GM13977 (cell line): ENCODE measurements around the gene EIF2B1.
"Not testable (repeated sequence)": the region's sequence is repeated elsewhere in the genome, so short reads cannot be mapped to it uniquely, and the experiment has no call there.

ENCODE experiments used
- DNase-seq: peaks from one replicate; pipeline ENCODE4 v3.0.0; 2012; ENCODE audit warnings: low spot score
- CTCF ChIP-seq: IDR thresholded peaks from 2 replicates; pipeline ENCODE4 v1.5.1; 2012; ENCODE audit warnings: mild to moderate bottlenecking, control low read depth; ENCODE audit not compliant: insufficient read depth; ENCODE audit errors: extremely low read depth, missing control alignments
- in situ Hi-C: fragments of 300-500 bp; cut with MboI; formaldehyde crosslinking; loops from one replicate; pipeline ENCODE4 v1.12.0; 2022; ENCODE audit warnings: low sequenced_read_pairs, low pct_unique_long_range_greater_than_20kb, mixed read lengths, inconsistent platforms; ENCODE audit not compliant: unreplicated experiment

The EIF2B1 gene

GRCh38 chr12:123597100-123597499 is 36.4 kb downstream of the EIF2B1 start:
- no peak for TF ChIP-seq CTCF
- DNase-seq = no peak
- in situ Hi-C loops = no loop called here

- in situ Hi-C loops = no loop called here
- no peak for TF ChIP-seq CTCF
- no peak for DNase-seq
Measured at GRCh38 chr12:123595729-123596128, 37.8 kb downstream of the EIF2B1 start.

DNA sequence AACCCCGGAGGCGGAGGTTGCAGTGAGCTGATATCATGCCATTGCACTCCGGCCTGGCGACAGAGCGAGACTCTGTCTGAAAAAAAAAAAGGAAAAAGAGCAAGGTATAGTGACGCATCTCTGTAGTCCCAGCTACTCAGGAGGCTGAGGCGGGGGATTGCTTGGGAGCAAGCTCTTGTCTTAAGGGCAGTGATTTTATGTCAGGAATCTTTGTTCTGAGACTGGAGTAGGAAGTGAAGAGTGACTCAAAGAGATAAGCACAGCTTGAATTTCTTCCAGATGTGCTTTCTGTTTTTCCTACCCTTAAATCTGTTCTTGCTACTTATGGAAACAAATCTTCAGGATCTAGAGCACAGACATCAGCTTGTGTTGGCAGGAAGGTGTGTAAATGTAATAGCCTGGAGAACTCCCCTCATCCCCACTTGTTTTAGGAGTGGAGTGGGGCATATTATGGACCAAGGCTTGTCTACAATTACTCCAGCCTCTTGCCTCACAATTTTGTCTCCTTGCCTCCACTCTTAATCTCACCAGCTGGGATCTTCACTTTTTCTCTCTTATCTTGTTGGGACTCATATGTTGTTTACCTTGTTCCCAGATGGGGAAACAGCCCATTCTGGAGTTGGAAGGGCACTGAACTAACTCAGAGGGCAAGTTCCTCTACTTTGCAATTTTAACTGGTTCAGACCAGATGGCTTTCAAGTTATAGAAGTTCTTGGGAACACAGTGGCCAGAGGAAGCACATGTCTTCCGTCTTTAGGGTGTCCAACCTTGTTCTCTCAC is 41.6 kb downstream of the EIF2B1 start:
- in situ Hi-C loops = no loop called here
- TF ChIP-seq CTCF = no peak
- no peak for DNase-seq

GRCh38 chr12:123580772-123581171 is 52.7 kb downstream of the EIF2B1 start:
- in situ Hi-C loops = no loop called here
- TF ChIP-seq CTCF = no peak
- DNase-seq = no peak

GRCh38 chr12:123578829-123579228 is 54.7 kb downstream of the EIF2B1 start:
- DNase-seq, in situ Hi-C loops: not testable (repeated sequence)

DNA sequence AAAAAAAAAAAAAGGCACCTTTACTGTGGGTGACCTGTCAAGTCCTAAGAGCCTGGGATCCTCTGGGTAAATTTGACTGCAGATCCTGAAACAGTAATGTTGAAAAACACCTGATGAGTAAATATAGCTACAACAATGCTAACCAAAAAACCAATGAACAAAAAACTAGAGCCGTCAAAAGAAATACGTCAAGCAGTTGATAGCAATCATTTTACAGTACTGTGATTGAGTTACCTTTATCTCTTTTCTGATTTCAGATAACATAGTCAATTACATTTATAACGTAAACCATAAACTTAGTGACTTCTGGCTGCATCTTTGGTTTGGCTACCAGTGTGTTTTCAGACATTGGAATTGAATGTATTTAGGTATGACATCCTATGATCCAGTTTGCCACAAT is 55.2 kb downstream of the EIF2B1 start:
- in situ Hi-C loops = no loop called here
- TF ChIP-seq CTCF = no peak
- no peak for DNase-seq

DNA sequence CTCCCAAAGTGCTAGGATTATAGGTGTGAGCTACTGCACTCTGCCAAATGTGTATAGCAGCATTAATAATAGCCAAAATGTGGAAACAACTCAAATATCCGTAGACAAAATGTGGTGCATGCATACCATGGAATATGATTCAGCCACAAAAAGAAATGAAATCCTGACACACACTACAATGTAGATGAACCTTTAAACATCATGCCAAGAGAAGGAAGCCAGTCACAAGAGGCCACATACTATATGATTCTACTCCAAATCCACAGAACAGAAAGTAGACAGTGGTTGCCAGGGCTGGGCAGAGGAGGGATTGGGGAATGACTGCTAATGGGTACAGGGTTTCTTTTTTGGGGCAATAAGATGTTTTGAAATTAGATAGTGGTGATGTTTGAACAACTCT is 56.9 kb downstream of the EIF2B1 start:
- in situ Hi-C loops = no loop called here
- no peak for TF ChIP-seq CTCF
- DNase-seq = no peak
